GM12878 (cell line): ENCODE measurements around the gene LMAN1L. TPM values are rescaled to one million over a fixed set of nuclear protein-coding genes. Genes with fewer than 3 reads are reported as not detected.

ENCODE experiments used
- ATAC-seq: fragments of 200-7000 bp; cut with Tn5 transposase; 3 replicates; pipeline ENCODE4 v1.9.1; 2020; ENCODE audit warnings: mild to moderate bottlenecking, moderate library complexity
- BruUV-seq: library from RNA; stranded (reverse); fragments of 400-500 nt; replicated peaks from 2 replicates; lab custom pipeline; 2021; lab: Mats Ljungman, UMichigan
- CTCF ChIA-PET: fragments of 300-600 bp; sonication (Branson Sonifier 250); formaldehyde crosslinking; extraction: SDS; loops from one replicate; lab custom pipeline; 2021; ENCODE audit warnings: inconsistent platforms; lab: Yijun Ruan, JAX
- POLR2A ChIA-PET: fragments of 350-600 bp; formaldehyde crosslinking; extraction: SDS; loops from one replicate; lab custom pipeline; 2021; ENCODE audit warnings: inconsistent platforms; lab: Charles Lee
- RAD21 ChIA-PET: fragments of 300-600 bp; sonication (Branson Sonifier 250); formaldehyde crosslinking; loops from one replicate; lab custom pipeline; 2023; ENCODE audit warnings: antibody characterized with exemption; ENCODE audit not compliant: unreplicated experiment; lab: Charles Lee
- SMC1A ChIA-PET: fragments of 300-600 bp; sonication (Branson Sonifier 250); formaldehyde crosslinking; loops from one replicate; lab custom pipeline; 2023; ENCODE audit not compliant: unreplicated experiment, uncharacterized antibody; lab: Charles Lee
- DNase-seq: peaks from one replicate; pipeline ENCODE4 v3.0.0-alpha.2; 2011; ENCODE audit warnings: low read depth, low spot score
- FAIRE-seq: peaks from 3 replicates; lab custom pipeline; 2011; peaks lifted over from hg19 to GRCh38; lab: Jason Lieb, UNC
- H2AFZ ChIP-seq: 2 replicates; pipeline ENCODE4 v1.6.0; 2011; ENCODE audit warnings: low read depth, low read length, control low read depth; ENCODE audit not compliant: control insufficient read depth
- H3K27ac ChIP-seq: 2 replicates; pipeline ENCODE4 v1.5.1; 2011; ENCODE audit warnings: control low read depth; ENCODE audit not compliant: control insufficient read depth, insufficient read depth
- H3K27me3 ChIP-seq, 2 experiments: replicated peaks in 1 of 2; 2 replicates each; pipeline versions ENCODE4 v1.6.0 to v1.6.1; 2011; ENCODE audit warnings: low read length in 1 of 2; ENCODE audit not compliant: control insufficient read depth in 2 of 2, insufficient read depth in 2 of 2
- H3K36me3 ChIP-seq, 2 experiments: 2 replicates each; pipeline ENCODE4 v1.5.1; 2011; ENCODE audit warnings: low read length in 1 of 2; ENCODE audit not compliant: control insufficient read depth in 2 of 2, insufficient read depth in 2 of 2
- H3K4me1 ChIP-seq: 2 replicates; pipeline ENCODE4 v1.6.1; 2011; ENCODE audit warnings: mild to moderate bottlenecking, low read length, moderate library complexity, mixed read lengths; ENCODE audit not compliant: control insufficient read depth, insufficient read depth
- H3K4me2 ChIP-seq: 2 replicates; pipeline ENCODE4 v1.6.0; 2011; ENCODE audit warnings: control low read depth; ENCODE audit not compliant: control insufficient read depth, insufficient read depth
- H3K4me3 ChIP-seq: fragments of 200-600 bp; sonication (generic); 2 replicates; pipeline ENCODE4 v1.5.1; 2016
- H3K79me2 ChIP-seq: 2 replicates; pipeline ENCODE4 v1.6.0; 2011; ENCODE audit warnings: low read length; ENCODE audit not compliant: control insufficient read depth, insufficient read depth
- H3K9ac ChIP-seq: 2 replicates; pipeline ENCODE4 v1.8.0; 2011; ENCODE audit warnings: low read length, control low read depth, mixed read lengths; ENCODE audit not compliant: control insufficient read depth, insufficient read depth
- H3K9me3 ChIP-seq: replicated peaks from 3 replicates; pipeline ENCODE4 v1.5.1; 2011; ENCODE audit warnings: mild to moderate bottlenecking, low read length; ENCODE audit not compliant: control insufficient read depth, insufficient read depth
- H4K20me1 ChIP-seq: 2 replicates; pipeline ENCODE4 v1.6.0; 2011; ENCODE audit not compliant: control insufficient read depth, insufficient read depth
- BACH1 ChIP-seq: fragments of 450-650 bp; IDR thresholded peaks from 2 replicates; pipeline ENCODE4 v1.6.1; 2017; ENCODE audit warnings: mild to moderate bottlenecking, borderline replicate concordance
- BCL11A ChIP-seq: IDR thresholded peaks from 2 replicates; pipeline ENCODE4 v1.6.1; 2011; ENCODE audit warnings: low read depth, low read length
- CHD2 ChIP-seq: IDR thresholded peaks from 2 replicates; pipeline ENCODE4 v1.6.1; 2011; ENCODE audit warnings: low read depth, low read length, improper control_type of control experiment, borderline replicate concordance
- HDAC2 ChIP-seq: fragments of 200-600 bp; sonication (generic); IDR thresholded peaks from 2 replicates; pipeline ENCODE4 v1.6.1; 2017
- TCF3 ChIP-seq: IDR thresholded peaks from 2 replicates; pipeline ENCODE4 v1.6.1; 2012; ENCODE audit warnings: low read depth, mild to moderate bottlenecking, low read length, borderline replicate concordance; ENCODE audit not compliant: insufficient read depth
- YBX1 ChIP-seq: fragments of 450-650 bp; IDR thresholded peaks from 2 replicates; pipeline ENCODE4 v1.6.1; 2016; ENCODE audit warnings: antibody characterized with exemption
- ZBTB40 ChIP-seq: fragments of 450-650 bp; IDR thresholded peaks from 2 replicates; pipeline ENCODE4 v1.6.1; 2016; ENCODE audit warnings: mild to moderate bottlenecking, moderate library complexity, borderline replicate concordance
- ZSCAN29 ChIP-seq: fragments of 450-650 bp; IDR thresholded peaks from 2 replicates; pipeline ENCODE4 v1.6.1; 2017; ENCODE audit warnings: mild to moderate bottlenecking, moderate library complexity
- WGBS: methylation state at CpG from one replicate; pipeline ENCODE4 v1.1.6; 2016; ENCODE audit warnings: low lambda C conversion rate; ENCODE audit not compliant: insufficient replicate concordance, insufficient coverage; ENCODE audit errors: missing lambda C conversion rate; 5-methylcytosine and 5-hydroxymethylcytosine counted together
- in situ Hi-C: fragments of 300-500 bp; cut with MboI; formaldehyde crosslinking; loops from 9 replicates; pipeline ENCODE4 v1.14.3; 2018; ENCODE audit warnings: mixed read lengths
- intact Hi-C: fragments of 100-400 bp; cut with micrococcal nuclease; formaldehyde crosslinking; loops from one replicate; pipeline ENCODE4 v1.14.2; 2022; ENCODE audit not compliant: unreplicated experiment
- polyA plus RNA-seq, 11 experiments: library from polyadenylated mRNA; depleted of rRNA in 4 of 11; unstranded in 6 of 11; stranded (reverse) in 5 of 11; fragments of >200 nt; fragmentation: Nextera tagmentation in 4 of 11; fragmentation: Illumina TruSeq in 1 of 11; extraction: Ambion mirVana in 4 of 11; extraction: Trizol in 1 of 11; gene quantifications; 1 replicate in 1 of 11; 2 replicates in 10 of 11; pipeline versions ENCODE4 v1.2.1 to v1.2.3, GENCODE V29; 2011 to 2016; ENCODE audit warnings: inconsistent platforms in 2 of 11, missing spikeins in 2 of 11, low read depth in 1 of 11
- total RNA-seq, 4 experiments: library from RNA; depleted of rRNA in 3 of 4; stranded (reverse); fragments of >200 nt in 3 of 4; fragmentation: Illumina TruSeq in 1 of 4; extraction: Trizol in 1 of 4; gene quantifications; 2 replicates each; pipeline versions ENCODE4 v1.2.1 to v1.2.3, GENCODE V29; 2013 to 2021

The LMAN1L gene
- total and polyA plus RNA-seq, 10 of the 15 experiments (the other 5 are each of a cell fraction or from before 2014, with no cell fraction given) = not detected

GRCh38 chr15:74866090-74866489, 53.5 kb downstream of the LMAN1L start:
- CTCF ChIA-PET = interaction anchor here (0.6 to 11.2 kb wide), 4 partner anchors 34 to 187 kb away, joined by 3 to 129 read pairs (median 4); no protein-coding TSS in a partner anchor
- RAD21 ChIA-PET = no interaction called here
- BruUV-seq = no TSS peak
- no peak overlapping the region for H3K4me2 ChIP-seq
- H3K79me2 ChIP-seq = peaks cover 67% of the 10 kb centered on the region
- in situ Hi-C loops = no loop called here
- H3K27ac ChIP-seq = no peak overlapping the region
- peaks cover 12% of the 10 kb centered on the region for H3K9me3 ChIP-seq
- no peak for DNase-seq
- no peak overlapping the region for H3K9ac ChIP-seq
- TF ChIP-seq YBX1 (no peak), TCF3 (no peak), BCL11A (no peak), ZSCAN29 (no peak), ZBTB40 (no peak), HDAC2 (no peak), BACH1 (no peak), CHD2 (no peak)
- TF ChIP-seq, all 136 proteins: peak for 0
- H2AFZ ChIP-seq = no peak overlapping the region
- peaks cover 34% of the 10 kb centered on the region for H3K4me1 ChIP-seq
- ChIA-PET SMC1A (interaction anchor here (0.6 to 6.5 kb wide), 3 partner anchors 8 to 97 kb away, joined by 3 to 120 read pairs (median 65); no protein-coding TSS in a partner anchor), POLR2A (interaction anchor here (0.6 to 1.9 kb wide), 3 partner anchors 9 to 40 kb away, joined by 3 to 5 read pairs (median 5); partner anchors contain the start of gene ULK3)
- ATAC-seq (no peak), FAIRE-seq (no peak)
- intact Hi-C loops = no loop called here
- no peaks in the 10 kb centered on the region for H3K27me3 ChIP-seq
- no peak overlapping the region for H3K4me3 ChIP-seq
- H4K20me1 ChIP-seq = peaks cover 2% of the 10 kb centered on the region; the same call in 1 of the 2 replicates
- H3K36me3 ChIP-seq = peaks cover 2 to 19% of the 10 kb centered on the region in 2 experiments; a peak in 3 of 4 replicates
- 15% methylated on average over 6 of the region's 6 CpGs for WGBS
